Right lobe of liver (tissue), 6 donors: ENCODE data around the gene USP37. TPM values are rescaled to one million over a fixed set of nuclear protein-coding genes. Genes with fewer than 3 reads are reported as not detected.
A peak's percentile ranks its signal among the peaks of the same experiment; 100 is the strongest.

Experiments
- ATAC-seq, 4 donors: fragments of 200-7000 bp; cut with Tn5 transposase; one replicate each; pipeline ENCODE4 v1.9.1; 2020; ENCODE audit warnings: mild to moderate bottlenecking in 4 of 4, moderate library complexity in 4 of 4
- DNase-seq, 3 donors: peaks; one replicate each; pipeline ENCODE4 v3.0.0-alpha.2; 2020
- H3K27ac ChIP-seq, 3 donors: fragments of 200-600 bp; one replicate each; pipeline ENCODE4 v1.8.0; 2022
- H3K27me3 ChIP-seq, 2 donors: fragments of 200-600 bp; one replicate each; pipeline ENCODE4 v1.8.0; 2022
- H3K36me3 ChIP-seq, 4 donors: fragments of 200-600 bp; sonication (generic) in 1 of 4; one replicate each; pipeline versions ENCODE4 v1.5.1 to v1.8.0; 2017 to 2022; ENCODE audit warnings: control low read depth in 1 of 4
- H3K4me1 ChIP-seq, 4 donors: fragments of 200-600 bp; sonication (generic) in 1 of 4; one replicate each; pipeline versions ENCODE4 v1.5.1 to v1.8.0; 2017 to 2022; ENCODE audit warnings: control low read depth in 1 of 4
- H3K4me3 ChIP-seq, 3 donors: fragments of 200-600 bp; one replicate each; pipeline ENCODE4 v1.8.0; 2022
- H3K9me3 ChIP-seq, 4 donors: fragments of 200-600 bp; sonication (generic) in 1 of 4; one replicate each; pipeline versions ENCODE4 v1.5.1 to v1.8.0; 2017 to 2022; ENCODE audit warnings: control low read depth in 1 of 4
- POLR2A ChIP-seq: fragments of 450-650 bp; IDR thresholded peaks from one replicate; pipeline ENCODE4 v1.6.1; 2017; ENCODE audit warnings: antibody characterized with exemption, mild to moderate bottlenecking
- WGBS: methylation state at CpG from one replicate; pipeline ENCODE4 v1.1.6; 2018; ENCODE audit warnings: low coverage, low lambda C conversion rate; ENCODE audit not compliant: insufficient coverage; ENCODE audit errors: missing lambda C conversion rate; 5-methylcytosine and 5-hydroxymethylcytosine counted together
- intact Hi-C, 2 donors: fragments of 100-400 bp; cut with DNase I; formaldehyde crosslinking; loops; one replicate each; pipeline versions ENCODE4 v1.11.2 to v1.14.1; 2022
- total RNA-seq, 6 experiments: library from RNA; depleted of rRNA in 2 of 6; stranded (reverse); fragments of >200 nt in 2 of 6; fragmentation: NEBNext Ultra II Directional in 3 of 6; extraction: Animal tissue kit (Norgen Biotek cat#: 25700) in 3 of 6; gene quantifications; one replicate each; pipeline versions ENCODE4 v1.1.0 to v1.2.4, GENCODE V29; 2016 to 2023
- TF ChIP-seq, protein P1 (sequence below), 4 donors: fragments of 200-600 bp in 3 of 4; fragments of 450-650 bp in 1 of 4; IDR thresholded peaks; one replicate each; pipeline versions ENCODE4 v1.5.1 to v1.8.0; 2016 to 2022; ENCODE audit warnings: antibody characterized with exemption in 4 of 4, mild to moderate bottlenecking in 2 of 4
- donor health status: DM: no; HTN: yes; CAD: no.
- donor health status: DM: no; HTN: no; CAD: no.
- donor health status: DM: no; HTN: no; CAD: no.
- donor health status: DM: no; HTN: yes; CAD: no.
- donor health status: DM: no; HTN: yes; CAD: no.

Gene USP37
- total RNA-seq, 6 experiments from 2014 or later, result 4.8 to 8.9 (median 6.7) TPM

DNA sequence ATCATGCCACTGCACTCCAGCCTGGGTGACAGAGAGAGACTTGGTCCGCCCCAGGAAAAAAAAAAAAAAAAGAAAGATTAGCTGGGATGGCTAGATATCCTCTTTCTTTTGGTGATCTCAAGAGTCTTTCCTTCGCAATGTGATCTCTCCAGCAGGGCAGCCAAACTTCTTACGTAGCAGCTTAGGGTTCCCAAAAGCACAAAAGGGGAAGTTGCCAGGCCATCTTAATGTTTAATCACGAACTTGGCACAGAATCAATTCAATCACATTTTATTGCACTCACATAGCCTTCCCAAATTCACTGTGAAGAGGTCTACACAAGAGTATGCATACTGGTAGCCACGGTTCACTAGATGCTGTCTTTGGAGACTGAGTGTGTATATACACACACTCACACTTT is 96.2 kb downstream of the USP37 start:
- no peak overlapping the region for H3K4me3 ChIP-seq
- TF ChIP-seq, protein P1, sequence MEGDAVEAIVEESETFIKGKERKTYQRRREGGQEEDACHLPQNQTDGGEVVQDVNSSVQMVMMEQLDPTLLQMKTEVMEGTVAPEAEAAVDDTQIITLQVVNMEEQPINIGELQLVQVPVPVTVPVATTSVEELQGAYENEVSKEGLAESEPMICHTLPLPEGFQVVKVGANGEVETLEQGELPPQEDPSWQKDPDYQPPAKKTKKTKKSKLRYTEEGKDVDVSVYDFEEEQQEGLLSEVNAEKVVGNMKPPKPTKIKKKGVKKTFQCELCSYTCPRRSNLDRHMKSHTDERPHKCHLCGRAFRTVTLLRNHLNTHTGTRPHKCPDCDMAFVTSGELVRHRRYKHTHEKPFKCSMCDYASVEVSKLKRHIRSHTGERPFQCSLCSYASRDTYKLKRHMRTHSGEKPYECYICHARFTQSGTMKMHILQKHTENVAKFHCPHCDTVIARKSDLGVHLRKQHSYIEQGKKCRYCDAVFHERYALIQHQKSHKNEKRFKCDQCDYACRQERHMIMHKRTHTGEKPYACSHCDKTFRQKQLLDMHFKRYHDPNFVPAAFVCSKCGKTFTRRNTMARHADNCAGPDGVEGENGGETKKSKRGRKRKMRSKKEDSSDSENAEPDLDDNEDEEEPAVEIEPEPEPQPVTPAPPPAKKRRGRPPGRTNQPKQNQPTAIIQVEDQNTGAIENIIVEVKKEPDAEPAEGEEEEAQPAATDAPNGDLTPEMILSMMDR (IDR thresholded peaks at IDR 0.05), result no peak
- no peak for TF ChIP-seq POLR2A
- peak; percentile 34 to 63 (median 50) for ATAC-seq
- no peak overlapping the region for H3K27ac ChIP-seq
- DNase-seq, result no peak
- H3K4me1 ChIP-seq, result peaks cover 0 to 3% (median 0%) of the 10 kb centered on the region in 4 donors
- intact Hi-C loops, result no loop called here
- H3K36me3 ChIP-seq, result peaks cover 0 to 14% (median 6%) of the 10 kb centered on the region in 4 donors
- no peaks in the 10 kb centered on the region for H3K27me3 ChIP-seq
- 62% methylated on average over 2 of the region's 5 CpGs for WGBS
- H3K9me3 ChIP-seq, result no peaks in the 10 kb centered on the region

GRCh38 chr2:218471036-218471435 is 97.1 kb downstream of the USP37 start:
- H3K9me3 ChIP-seq, result no peaks in the 10 kb centered on the region
- TF ChIP-seq POLR2A, result no peak
- TF ChIP-seq, protein P1 (IDR thresholded peaks at IDR 0.05), result no peak
- intact Hi-C loops, result no loop called here
- no peak for DNase-seq
- 73% methylated on average over 2 of the region's 2 CpGs for WGBS
- H3K27ac ChIP-seq, result no peak overlapping the region
- H3K27me3 ChIP-seq, result no peaks in the 10 kb centered on the region
- H3K36me3 ChIP-seq, result peaks cover 0 to 14% (median 6%) of the 10 kb centered on the region in 4 donors
- no peaks in the 10 kb centered on the region for H3K4me1 ChIP-seq
- no peak overlapping the region for H3K4me3 ChIP-seq
- ATAC-seq, result peak in 1 of 4 donors; percentile 23

DNA sequence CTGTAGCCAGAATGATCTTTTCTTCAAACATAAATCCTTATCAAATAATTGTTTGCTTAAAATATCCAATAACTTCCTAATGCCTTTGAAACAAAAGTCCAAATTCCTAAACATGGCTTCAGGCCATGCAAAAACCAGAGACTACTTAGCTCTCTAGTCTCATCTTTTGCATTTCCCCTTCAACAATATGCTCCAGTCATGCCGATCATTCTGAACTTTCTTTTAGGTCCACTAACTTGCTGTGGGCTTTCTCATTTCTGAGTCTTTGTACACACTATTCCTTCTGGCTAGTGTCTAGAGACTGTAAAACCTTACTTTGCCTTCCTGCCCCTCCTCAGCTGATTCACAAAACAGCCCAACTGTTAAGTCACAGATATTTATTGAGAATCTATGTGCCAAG is 97.7 kb downstream of the USP37 start:
- Histone ChIP-seq H3K36me3 (peaks cover 0 to 14% (median 6%) of the 10 kb centered on the region in 4 donors), H3K4me3 (no peak overlapping the region), H3K9me3 (no peaks in the 10 kb centered on the region), H3K27me3 (no peaks in the 10 kb centered on the region), H3K27ac (no peak overlapping the region), H3K4me1 (no peaks in the 10 kb centered on the region)
- intact Hi-C loops, result no loop called here
- TF ChIP-seq POLR2A, result no peak
- TF ChIP-seq, protein P1 (IDR thresholded peaks at IDR 0.05), result no peak
- ATAC-seq, result no peak
- 0% methylated on average over 1 of the region's 1 CpG for WGBS
- no peak for DNase-seq

GRCh38 chr2:218465987-218466633 is 102.0 kb downstream of the USP37 start:
- no peak for TF ChIP-seq POLR2A
- TF ChIP-seq, protein P1 (IDR thresholded peaks at IDR 0.05), result peak; percentile 50 to 67 (median 56)
- no peaks in the 10 kb centered on the region for H3K27me3 ChIP-seq
- H3K4me3 ChIP-seq, result no peak overlapping the region
- H3K27ac ChIP-seq, result no peak overlapping the region
- ATAC-seq (peak; percentile 64 to 85 (median 82)), DNase-seq (no peak)
- intact Hi-C loops, result loop anchor here (5.0 to 10.0 kb wide), 2 partner anchors 59 to 61 kb away; no protein-coding TSS in a partner anchor
- H3K4me1 ChIP-seq, result no peaks in the 10 kb centered on the region
- WGBS, result 23% methylated on average over 3 of the region's 3 CpGs
- H3K9me3 ChIP-seq, result no peaks in the 10 kb centered on the region
- peaks cover 0 to 5% (median 0%) of the 10 kb centered on the region in 4 donors for H3K36me3 ChIP-seq
